ENCODE data around the gene GSE1.

Gene GSE1

DNA sequence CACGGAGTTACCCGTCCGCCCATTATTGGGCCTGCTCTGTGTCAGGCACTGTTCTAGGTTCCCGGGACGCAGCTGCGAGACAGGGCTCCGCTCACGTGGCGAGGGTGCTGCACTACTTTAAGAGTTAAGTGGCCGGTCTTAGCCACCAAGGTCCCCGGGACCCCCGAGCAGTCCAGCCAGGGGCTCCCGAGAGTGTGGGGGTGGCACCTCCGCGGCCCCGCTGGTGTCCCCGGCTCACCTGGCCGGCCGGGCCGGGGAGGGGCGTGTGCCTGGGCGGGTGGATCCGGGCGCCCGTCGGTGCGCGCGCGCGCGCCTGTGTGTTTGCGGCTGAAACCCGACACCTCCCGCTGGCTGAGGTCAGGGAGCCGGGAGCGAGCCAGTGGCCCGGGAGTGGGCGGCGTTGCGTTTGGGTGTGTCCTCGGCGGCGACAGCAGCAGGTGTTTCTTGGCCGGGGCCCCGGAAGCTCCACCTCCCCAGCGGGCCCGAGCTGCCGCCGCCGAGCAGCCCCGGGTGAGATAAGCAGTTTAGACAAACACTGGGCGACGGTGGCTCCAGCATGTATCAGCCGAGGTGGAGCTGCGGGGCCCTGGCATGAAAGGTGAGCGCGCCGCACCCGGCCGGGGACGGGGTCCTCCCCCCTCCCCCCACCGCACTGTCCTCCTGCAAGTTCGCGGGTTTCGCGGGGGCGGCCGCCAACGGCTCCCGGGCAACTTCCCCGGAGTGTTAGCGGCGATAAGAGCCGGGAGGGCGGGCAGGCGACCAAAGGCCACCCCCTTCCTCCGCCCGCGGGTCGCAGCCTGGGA, at the start of gene GSE1:
Gene GSE1 (plus strand): TSS at position 522 of the 803 bp plus-strand sequence. CDS start 70 bp downstream, at position 592.
- peak; percentile 59 for DNase-seq

DNA sequence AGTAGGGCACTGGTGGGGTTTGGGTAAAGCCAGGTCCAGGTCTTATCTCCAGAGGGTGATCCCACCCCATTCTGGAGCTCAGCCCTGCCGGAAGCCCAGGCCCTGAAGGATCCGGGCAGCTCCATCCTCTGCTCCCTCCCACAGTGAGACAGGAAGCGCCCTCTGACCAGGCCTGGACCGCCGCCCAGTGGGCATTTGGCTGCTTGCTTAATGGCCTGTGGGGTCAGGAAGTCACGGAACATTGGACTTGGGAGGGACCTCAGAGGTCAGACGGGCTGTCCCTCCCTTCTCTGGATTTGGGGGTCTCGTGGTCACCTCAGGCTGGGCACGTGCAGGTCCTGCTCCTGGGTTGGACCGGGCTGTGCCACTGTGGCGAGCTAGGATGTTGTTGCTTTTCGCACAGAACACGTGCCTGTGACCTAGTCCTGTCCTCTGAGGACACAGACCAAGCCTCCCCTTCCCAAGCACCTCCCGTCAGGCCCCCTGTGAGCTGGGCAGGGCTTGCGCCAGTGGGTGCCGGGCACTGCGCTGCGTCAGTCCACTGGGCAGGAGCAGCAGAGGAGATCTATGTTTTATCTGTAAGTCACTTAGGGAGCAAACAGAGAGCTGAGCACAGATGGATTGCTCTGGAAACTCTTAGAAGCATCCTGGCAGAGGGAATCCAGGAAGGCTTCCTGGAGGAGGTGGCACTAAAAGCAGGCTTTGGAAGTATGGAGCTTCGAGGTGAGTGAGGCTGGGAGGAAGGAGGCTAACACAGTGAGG, 49.4 kb upstream of the GSE1 start:
- DNase-seq: no peak

DNA sequence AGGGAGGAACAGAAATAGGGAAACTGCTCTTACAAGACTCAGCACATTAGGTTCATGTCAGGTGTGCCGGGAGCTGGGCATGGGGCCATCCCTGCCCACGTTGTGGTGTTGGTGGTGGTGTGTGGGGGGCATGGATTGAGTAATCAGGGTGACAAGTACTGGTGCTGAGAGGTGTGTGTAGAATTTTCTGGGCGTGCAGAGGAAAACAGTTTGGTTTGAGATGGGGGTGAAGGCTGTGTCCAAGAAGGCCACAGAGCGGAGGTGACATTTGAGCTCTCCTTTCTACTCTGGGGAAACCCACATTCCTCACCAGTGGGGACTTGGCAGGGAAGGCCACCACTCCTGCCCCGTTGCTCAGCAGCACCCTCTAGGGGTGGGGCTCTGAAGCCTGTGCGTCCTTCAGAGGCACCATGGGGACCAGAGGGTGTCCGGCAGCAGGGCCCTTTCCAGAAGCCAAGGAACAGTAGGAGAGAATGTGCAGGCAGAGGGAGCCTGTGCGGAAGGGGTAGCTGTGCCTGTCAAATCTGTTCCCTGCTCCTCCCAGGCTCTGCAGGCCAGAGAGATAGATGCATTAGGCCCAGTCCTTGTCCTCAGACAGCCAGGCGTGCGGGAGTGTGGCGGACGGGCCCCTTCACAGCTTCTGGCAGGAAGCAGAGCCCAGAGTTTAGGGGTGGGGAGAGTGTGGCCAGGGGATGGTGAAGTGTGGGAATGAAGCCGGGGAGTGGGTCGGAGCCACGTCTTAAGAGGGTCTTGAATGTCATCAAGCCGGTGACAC, 48.7 kb upstream of the GSE1 start:
- DNase-seq: peak; percentile 51

DNA sequence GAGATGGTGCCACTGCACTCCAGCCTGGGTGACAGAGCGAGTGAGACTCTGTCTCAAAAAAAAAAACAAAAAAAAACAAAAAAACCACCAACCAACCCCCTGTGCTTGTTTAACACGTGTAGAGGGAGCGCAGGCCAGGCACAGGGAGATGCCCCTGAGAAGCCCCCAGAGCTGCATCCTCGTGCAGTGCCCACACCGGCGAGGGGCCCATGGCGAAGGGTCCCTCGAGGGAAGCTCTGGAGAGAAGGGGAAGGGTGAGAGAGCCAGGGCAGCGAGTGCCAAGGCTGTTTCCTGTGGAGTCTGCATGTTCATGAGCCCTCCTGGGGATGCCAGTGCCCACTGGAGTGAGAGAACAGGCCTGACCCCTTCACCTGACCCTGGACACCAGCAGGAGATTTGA, 47.8 kb upstream of the GSE1 start:
- DNase-seq: no peak

DNA sequence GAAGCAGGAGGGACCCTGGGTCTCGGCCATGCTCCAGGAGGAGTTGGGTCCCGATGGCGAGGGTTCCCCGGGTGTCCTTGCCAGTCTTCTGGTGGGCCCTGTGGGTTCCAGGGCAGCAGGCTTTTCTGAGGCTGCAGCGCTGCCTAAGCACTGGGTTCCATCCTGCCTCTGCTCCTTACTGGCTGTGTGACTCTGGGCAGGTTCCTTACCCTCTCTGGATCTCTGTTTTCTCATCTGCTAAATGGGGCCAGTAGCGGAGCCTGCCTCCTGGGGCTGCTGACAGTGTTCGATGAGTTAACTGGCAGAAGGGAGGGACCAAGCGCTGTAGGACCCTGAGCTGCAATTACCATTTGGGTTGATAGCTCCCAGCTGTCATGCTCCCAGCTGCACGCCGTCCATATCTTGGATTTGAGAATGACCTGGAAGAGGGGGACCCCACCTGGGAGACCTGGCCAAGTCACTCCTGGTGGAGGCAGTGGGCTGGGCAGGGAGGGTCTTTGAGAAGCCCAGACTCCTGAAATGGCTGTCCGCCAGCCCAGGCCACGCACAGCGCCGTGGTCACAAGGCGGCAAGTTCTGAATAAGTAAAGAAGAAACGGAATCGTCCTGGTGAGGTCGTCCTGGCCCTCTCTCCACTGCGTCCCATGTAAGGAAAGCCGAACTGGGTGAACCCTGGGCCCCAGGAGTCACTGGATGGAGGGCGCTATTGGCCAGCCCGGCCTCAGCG, 47.2 kb upstream of the GSE1 start:
- no peak for DNase-seq

DNA sequence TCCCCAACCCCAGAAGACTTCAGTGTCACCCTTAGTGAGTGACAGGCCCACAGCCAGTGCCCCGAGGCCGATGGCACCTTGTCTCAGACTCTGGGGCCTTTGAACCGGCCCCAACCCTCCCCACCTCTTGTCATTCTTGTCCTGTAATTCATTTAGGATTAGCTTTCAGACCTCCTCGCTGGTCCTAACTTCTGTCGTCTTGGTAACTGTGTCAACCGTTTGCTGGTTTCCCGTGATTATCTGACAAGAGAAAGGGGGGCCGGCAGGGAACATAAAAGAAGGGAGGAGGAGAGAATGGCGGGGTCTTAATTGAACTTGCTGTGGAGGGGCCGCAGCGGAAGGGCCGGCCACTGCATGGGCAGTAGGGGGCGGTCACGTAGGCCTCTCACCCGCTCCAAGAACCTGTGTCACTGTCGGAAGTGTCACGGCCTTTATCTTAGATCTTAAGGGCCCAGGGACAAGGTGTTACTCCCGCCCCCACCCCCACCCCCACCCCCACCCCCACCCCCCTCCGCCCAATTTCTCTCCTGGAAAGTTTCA, 46.5 kb upstream of the GSE1 start:
- no peak for DNase-seq

DNA sequence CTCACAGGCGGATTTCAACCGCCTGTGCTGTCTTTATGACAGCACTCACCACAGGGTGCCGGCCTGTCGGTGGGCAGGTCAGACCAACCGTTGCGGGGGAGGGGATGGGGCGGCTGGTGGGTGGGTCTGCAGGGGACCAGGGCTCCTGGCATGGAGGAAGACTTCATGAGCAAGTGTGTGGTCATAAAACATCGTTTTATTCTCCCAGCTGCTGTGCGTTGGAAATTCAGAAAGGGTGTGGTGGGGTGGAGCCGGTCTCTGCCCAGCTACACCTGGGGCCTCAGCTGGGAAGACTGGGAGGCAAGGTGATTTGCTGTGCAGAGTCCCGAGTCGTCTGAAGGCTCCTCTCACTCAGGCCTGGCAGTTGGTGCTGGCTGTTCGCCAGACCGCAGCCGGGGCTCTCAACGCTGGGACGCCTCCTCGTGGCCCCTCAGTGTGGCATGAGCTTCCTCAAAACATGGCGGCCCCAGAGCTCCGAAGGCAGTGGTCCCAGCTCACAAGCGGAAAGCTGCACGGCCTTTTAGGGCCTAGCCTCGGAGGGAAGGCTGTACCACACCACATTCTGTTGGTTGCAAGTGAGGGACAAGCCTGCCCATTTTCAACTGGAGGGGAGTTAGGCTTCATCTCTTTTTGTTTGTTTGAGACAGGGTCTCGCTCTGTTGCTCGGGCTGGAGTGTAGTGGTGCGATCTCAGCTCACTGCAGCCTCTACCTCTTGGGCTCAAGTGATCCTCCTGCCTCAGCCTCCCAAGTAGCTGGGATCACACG, 45.8 kb upstream of the GSE1 start:
- DNase-seq: no peak

DNA sequence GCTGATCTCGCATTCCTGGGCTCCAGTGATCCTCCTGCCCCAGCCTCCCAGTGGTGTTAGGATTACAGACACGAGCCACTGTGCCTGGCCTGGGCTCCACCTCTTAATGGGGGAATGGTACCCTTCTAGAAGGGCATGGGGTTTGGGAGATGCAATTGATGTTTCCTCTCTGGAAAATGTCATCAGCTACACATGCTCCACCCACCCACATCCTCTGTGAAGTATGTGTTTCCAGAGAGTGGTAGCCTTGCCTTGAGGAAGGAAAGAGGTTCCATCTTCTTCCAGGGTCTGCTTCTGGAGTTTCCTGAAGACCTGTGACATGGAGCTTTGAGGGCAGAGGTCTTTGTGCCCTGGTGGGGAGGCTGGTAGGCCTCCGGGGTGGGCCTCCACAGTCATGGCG, 45.2 kb upstream of the GSE1 start:
- no peak for DNase-seq

DNA sequence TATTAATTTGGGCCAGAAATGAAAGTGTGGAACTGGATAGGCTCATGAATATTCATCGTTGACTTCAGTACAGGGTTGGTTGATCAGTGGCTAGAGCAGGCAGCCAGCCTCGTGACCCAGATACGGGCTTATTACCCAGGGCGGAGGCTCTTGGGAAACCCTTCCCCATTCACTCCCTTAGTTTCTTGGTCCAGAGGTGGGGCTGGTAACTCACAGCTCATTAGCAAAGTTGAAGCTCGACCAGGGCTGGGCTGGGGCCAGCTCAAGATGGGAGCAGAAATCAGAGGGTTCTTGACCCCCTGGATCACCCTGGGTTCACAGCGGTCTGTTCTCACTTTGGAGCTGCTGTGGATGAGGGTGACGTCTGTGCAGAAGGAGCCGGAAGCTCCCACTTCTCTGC, 44.6 kb upstream of the GSE1 start:
- no peak for DNase-seq

DNA sequence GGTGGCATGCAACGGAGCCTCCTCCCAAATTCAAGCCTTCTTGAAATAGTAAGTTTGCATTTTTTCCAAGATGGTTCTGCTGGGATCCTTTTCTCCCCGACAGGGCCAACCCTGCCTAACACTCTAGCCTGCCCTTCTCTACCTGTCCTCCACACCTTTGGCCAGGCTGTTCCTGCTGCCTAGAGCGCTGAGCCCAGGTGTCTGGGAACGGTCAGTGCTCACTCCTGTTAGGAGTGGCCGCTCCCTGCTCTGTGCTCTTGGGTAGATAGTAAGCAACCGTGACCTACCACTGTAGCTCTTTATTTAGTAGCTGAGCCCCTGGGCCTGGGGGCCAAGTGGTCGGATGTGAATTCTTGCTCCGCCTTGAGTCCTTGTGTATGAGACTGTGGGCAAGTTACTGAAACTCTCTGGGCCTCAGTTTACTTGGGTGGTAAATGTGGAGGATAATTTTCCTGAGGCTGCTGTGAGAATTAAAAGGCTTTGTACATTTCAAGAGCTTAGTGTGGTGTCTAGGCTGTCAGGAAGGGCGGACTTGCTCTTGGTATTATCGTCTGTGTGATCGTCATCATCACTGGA, 44.0 kb upstream of the GSE1 start:
- DNase-seq: no peak

DNA sequence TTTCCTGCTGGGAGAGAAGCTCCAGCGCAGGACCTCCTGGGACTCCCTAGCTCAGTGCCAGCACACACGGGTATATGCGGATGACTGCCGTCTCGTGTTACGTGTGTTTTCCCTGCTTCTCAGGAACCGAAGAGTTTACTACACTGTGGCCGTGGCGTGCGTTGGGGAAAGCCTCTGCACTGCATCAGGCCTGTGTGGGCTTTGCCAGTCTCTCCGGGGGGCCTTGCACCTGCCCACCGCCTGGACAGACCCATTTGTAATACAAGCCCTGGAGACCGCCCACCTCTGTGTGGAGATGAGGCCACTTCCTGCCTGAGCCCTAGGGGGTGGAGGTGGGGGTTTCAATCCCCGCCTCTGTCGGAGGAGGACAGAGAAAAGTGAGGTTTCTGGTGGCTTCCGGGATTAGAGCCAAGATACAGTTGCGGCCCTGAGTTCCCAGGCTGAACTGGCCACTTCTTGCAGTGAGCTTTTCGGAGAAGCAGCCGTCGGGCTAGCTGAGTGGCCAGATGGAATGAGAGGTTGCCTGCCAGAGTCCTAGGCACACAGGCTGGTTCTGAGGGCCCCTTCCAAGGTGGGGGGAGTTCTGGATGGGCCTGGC, 43.4 kb upstream of the GSE1 start:
- DNase-seq: peak; percentile 27

DNA sequence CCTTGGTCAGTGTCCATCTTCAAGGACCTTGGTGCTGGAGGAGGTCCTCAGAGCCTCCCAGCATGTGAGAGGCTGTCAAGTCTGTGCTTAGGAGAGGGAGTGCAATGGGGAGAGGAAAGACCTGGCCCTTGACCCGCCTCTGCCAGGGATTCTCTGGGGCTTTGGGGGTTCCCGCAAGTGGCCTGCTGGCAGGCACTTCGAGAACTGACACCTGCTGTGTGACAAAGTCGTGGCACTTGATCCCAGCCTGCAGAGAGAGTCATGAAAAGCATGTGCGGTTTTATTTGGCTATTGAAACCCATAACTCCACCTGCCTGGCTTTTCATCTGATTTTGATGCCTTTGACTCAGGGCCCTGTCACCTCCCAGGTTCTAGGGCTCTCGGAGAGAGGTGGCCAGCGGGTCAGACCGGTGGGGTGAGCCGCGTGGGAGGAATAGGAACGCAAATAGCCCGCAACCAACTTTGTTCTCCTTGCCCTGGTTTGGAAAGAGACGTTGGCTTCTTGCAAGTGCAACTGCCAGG, 42.8 kb upstream of the GSE1 start:
- peak; percentile 29 for DNase-seq

DNA sequence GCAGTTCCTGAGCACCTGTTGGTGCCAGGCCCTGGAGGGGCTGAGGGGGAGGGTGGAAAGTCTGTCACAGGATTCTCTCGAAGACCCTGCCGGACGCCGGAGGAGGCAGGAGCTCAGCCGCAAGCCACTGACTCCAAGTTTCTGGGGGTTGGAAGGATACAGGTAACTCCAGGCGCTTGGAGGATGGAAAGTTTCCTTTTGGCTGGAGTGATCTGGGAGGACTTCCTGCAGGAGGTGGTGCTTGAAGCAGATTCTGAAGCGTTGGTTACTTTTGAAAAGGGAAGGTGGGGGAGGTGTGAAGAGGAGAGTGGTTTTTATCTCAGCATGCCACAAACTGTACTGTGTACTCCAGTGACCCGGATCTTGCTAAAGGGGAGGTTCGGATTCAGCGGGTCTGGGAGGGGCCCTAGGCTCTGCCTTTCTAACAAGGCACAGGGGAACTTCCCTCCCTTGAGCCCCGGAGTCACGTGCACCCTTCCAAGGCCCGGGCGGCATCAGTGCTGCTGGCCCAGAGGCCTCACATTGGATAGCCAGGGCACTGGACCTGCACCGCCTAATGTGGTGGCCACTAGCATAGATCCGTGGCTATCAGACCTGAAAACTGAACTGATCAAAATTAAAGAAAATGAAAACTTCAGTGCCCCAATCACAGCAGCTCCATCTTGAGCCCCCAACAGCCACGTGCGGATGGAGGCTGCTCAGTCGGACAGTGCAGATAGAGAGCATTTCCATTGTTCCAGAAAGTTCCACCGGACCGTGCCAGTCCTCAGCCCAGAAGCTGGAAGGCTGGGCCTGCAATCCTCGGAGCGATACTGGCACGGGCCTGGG, 42.2 kb upstream of the GSE1 start:
- DNase-seq: no peak

DNA sequence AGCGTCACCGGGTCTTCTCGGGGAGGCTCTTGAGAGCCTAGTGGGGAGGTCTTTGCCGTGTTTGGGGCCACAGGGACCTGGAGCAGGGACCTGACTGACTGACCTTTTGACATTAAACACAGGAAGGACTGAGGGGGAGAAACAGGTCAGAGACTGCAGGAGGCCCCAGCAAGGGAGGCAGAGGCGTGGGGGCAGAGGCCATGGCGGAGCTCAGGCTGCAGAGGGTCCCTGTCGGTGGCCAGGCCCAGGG, 41.6 kb upstream of the GSE1 start:
- no peak for DNase-seq

DNA sequence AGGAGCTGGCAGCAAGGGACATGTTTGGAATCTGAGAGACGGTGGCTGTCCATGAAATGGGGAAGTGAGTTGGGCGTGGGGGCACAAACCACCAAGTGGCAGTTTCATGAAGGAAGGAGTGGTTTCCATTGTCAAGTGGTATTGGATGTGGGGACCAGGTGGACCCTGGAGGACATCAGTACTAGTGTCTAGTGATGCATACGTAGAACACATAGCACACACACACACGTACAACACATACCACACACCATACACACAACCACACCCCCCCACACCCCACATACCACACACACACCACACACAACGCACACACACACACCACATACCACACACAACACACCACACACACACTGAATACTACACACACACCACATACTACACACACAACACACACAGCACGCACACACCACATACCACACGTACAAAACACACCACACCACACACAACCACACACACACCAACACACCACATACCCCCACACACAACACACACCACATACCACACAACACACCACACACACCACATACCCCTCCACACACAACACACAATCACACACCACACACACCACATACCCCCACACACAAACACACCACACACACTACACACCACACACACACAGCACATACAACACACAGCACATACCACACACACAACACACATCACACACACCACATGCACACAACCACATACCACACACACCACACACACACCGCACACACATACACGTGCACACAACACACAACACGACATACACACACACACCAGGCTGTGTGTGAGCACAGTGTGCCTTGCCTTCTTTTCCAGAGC, 41.1 kb upstream of the GSE1 start:
- no peak for DNase-seq

DNA sequence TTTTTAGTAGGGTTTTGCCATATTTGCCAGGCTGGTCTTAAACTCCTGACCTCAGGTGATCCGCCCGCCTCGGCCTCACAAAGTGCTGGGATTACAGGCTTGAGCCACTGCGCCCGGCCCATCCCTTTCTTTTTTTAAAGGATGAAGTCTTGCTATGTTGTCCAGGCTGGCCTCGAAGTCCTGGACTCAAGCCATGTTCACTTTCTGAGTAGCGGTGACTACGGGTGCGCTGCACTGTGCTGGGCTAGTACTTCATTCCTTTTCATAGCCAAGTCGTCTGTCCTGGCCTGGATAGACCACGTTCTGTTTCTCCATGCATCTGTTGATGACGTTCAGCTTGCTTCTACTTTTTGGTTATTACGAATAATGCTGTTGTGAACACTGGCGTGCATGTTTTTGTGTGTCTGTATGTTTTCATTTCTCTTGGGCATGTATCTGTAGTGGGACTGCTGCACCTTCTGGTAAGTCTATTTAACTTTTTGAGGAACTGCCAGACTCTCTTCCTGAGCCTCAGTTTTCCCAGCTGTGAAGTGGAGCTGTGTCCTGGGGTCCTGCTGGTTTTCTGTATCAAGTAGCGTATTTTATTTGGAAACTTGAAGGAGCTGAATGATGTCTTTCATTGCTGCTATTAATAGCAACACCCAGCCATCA, 40.0 kb upstream of the GSE1 start:
- DNase-seq: no peak

DNA sequence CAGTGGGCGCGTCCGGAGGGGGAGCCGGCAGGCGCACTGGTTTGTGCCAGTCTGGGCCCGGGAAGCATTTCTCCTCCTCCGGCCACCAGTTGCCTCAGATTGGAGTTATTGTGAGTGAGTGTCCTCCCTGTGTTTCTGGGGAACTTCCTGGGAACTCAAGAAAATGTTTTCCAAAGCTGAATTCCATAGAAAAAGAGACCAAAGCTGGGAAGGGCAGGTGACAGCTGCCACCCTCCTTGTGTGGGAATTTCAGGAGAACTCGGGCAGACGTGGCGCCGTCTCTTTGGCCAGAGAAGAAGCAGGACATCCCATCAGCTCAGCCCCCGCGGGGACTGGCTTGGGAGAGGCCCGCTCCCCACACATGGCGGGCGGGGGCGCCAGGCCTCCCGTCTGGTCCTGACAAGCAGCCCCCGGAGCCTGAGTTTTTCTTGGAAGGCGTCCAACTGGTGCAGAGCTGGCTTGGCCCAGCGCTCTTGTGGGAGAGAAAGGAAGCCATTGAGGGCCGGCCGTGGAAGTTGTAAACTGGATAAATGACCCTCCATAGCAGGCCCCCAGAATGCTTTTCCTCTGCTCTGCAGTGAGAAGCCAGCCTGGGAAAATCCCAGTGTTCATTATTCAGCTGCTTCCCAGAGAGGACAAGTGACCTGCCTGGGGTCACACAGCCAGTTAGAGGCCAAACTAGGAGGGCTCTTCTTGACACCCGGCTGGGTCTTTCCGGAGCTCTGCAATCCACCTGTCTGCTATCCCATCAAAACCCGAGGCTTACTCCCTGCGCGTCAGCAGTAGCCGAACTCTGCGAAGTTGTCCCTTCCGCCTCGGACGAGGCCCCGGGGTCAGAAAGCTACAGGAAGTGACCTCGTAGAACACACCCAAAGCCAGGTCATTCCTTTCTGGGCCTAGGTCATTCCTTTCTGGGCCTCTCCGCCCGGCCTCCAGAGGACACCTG, 39.2 kb upstream of the GSE1 start:
- DNase-seq: no peak
